ENCODE measurements around the gene IPO4.
A peak's percentile ranks its signal among the peaks of the same experiment; 100 is the strongest.

IPO4 gene

DNA sequence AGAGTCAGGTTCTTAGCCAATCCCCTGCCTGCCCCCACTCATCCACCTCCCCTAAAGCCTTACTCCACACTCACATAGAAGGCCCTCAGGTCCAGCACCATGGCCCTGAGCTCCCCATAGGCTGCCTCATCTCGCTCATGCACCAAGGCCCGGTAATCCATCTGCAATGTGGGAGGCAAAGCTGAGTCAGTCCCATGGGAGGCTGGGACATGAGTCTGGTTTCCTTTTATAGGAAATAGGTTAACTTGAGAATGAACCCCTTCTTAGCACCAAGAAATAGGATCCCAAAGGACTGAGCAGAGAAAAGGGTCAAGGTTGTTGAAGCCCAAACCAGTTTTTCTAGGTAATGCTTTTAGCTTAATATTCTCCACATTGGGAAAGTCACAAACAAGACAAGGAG, 45.1 kb downstream of the IPO4 start:
- WGBS, 2 experiments (ENCODE audit: insufficient coverage in 2 of 2): 100% methylated on average over 2 of the region's 2 CpGs
- no peak overlapping the region for H3K27ac ChIP-seq (ENCODE audit: low read depth, low read length, severe bottlenecking)
- peaks cover 9% of the 10 kb centered on the region for H3K4me1 ChIP-seq (ENCODE audit: control insufficient read depth, insufficient read depth, low read length, poor library complexity, severe bottlenecking)
- peaks cover 31% of the 10 kb centered on the region for H3K36me3 ChIP-seq (ENCODE audit: control insufficient read depth, insufficient read depth, low read length)
- no peak overlapping the region for H3K4me3 ChIP-seq (ENCODE audit: extremely low read depth, insufficient read depth, low read length, poor library complexity, severe bottlenecking)
- no peaks in the 10 kb centered on the region for H3K9me3 ChIP-seq (ENCODE audit: control insufficient read depth, low read length)

DNA sequence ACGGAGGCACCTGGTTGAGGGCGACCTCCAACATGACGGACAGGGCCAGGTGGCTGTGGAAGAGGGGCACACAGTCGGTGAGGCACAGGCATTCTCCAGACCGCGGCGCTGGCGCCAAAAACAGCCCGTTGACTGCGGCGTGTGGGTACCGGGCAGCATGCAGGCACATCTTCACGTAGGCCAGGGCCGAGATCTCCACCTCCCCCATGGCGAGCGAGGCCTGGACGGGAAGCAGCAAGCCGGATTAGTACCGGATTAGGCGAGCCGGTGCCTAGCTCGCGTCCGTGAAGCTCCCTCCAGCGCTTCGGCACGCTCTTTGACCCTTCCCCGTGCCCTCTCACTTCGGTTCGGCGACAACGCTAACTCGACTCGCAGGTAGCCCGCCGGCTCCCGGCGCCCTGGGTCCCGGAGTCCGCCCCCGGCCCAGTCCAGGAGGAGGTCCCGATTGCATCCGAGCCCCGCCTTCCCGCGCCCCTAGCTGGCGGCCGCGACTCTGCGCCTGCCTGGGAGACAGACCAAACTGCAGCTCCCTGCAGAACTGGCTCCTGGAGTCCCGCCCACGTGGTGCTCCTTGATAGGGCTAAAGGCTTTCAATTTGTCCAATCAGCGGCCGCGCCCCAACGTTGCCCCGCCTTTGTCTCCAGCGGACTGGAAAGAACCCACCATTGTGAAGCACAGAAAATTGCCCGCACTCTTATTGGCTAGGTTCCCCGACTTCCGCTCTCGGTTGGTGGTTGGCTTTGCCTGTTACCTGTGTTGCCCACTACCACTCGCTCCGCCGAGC, 47.3 kb downstream of the IPO4 start, which contains the start of gene EMC9:
TSS of gene EMC9 (minus strand) at position 495 of the 784 bp plus-strand sequence. CDS start at position 208, 287 bp downstream.
- 0% methylated on average over 64 to 65 of the region's 65 CpGs for WGBS, 2 experiments (ENCODE audit: insufficient coverage in 2 of 2)
- Histone ChIP-seq H3K9me3 (ENCODE audit: control insufficient read depth, low read length) (no peaks in the 10 kb centered on the region), H3K36me3 (ENCODE audit: control insufficient read depth, insufficient read depth, low read length) (peaks cover 38% of the 10 kb centered on the region), H3K4me1 (ENCODE audit: control insufficient read depth, insufficient read depth, low read length, poor library complexity, severe bottlenecking) (peaks cover 11% of the 10 kb centered on the region), H3K4me3 (ENCODE audit: extremely low read depth, insufficient read depth, low read length, poor library complexity, severe bottlenecking) (peak within 1 kb of the TSS; percentile 73), H3K27ac (ENCODE audit: low read depth, low read length, severe bottlenecking) (peak within 1 kb of the TSS; percentile 82)

DNA sequence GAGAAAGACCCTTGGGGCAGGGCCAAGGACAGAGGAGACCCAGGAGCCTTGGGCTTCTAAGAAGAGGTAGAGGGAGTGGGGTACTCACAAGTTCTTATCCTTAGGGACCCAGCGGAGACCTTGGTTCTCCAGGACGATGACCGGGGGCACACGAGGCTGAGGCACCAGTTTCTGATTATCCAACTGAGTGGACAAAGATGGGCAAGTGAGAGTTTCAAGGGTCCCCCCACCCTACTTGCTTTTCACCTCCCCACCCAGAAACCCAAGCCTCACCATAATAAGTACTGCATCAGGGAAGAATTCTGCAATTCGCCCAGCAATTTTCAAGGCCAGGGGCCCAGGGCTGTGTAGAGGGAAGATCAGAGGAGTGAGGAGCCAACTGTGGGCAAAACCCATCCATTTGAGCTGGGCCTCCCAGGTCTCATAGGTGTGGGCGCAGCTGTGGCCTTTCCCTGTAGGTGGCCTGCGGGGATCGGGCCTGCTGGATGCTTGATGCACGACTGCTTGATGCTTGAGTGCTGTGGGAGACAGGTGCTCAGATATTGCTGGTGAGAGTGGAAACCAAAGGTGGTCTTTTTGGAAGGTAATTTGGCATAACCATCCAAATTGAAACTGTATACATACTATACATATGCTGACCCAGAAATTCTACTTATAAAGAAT, 49.2 kb downstream of the IPO4 start:
- H3K36me3 ChIP-seq (ENCODE audit: control insufficient read depth, insufficient read depth, low read length): peaks cover 35% of the 10 kb centered on the region
- no peak overlapping the region for H3K27ac ChIP-seq (ENCODE audit: low read depth, low read length, severe bottlenecking)
- peaks cover 2% of the 10 kb centered on the region for H3K4me1 ChIP-seq (ENCODE audit: control insufficient read depth, insufficient read depth, low read length, poor library complexity, severe bottlenecking)
- peak overlapping the region; percentile 73 for H3K4me3 ChIP-seq (ENCODE audit: extremely low read depth, insufficient read depth, low read length, poor library complexity, severe bottlenecking)
- 100% methylated on average over 2 of the region's 9 CpGs for WGBS, 2 experiments (ENCODE audit: insufficient coverage in 2 of 2)
- H3K9me3 ChIP-seq (ENCODE audit: control insufficient read depth, low read length): no peaks in the 10 kb centered on the region

DNA sequence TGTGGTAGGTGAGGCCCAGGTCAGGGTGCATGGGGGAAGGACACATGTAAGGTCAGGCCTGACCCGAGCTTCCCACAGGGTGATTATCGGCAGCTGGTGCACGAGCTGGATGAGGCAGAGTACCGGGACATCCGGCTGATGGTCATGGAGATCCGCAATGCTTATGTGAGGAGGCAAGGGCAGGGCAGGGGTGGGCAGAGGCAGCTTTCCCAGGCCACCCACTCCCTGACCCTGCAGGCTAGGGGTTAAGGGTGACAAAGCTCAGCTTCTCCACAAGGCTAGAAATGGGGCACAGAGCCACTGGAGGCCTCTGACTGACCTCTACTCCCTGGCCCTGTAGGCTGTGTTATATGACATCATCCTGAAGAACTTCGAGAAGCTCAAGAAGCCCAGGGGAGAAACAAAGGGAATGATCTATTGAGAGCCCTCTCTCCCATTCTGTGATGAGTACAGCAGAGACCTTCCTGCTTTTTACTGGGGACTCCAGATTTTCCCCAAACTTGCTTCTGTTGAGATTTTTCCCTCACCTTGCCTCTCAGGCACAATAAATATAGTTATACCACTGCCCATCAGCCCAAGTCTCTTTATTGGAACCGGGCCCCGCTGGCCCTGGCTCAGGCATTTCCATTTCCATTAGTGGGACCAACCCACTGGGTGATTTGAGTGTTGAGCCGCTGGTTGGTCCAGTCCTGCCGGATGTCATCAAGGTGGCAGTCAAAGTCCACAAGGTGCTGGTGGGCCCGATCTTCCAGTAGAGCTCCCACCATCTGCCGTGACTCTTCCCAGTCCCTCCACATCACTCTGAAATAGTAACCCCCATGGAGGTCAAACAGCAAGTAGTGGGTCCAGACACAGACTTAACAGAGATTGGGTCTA, 50.0 kb downstream of the IPO4 start:
- no peak overlapping the region for H3K4me3 ChIP-seq (ENCODE audit: extremely low read depth, insufficient read depth, low read length, poor library complexity, severe bottlenecking)
- H3K27ac ChIP-seq (ENCODE audit: low read depth, low read length, severe bottlenecking): no peak overlapping the region
- 95 to 100% methylated on average over 10 to 11 of the region's 13 CpGs for WGBS, 2 experiments (ENCODE audit: insufficient coverage in 2 of 2)
- H3K9me3 ChIP-seq (ENCODE audit: control insufficient read depth, low read length): no peaks in the 10 kb centered on the region
- H3K4me1 ChIP-seq (ENCODE audit: control insufficient read depth, insufficient read depth, low read length, poor library complexity, severe bottlenecking): peaks cover 2% of the 10 kb centered on the region
- peaks cover 28% of the 10 kb centered on the region for H3K36me3 ChIP-seq (ENCODE audit: control insufficient read depth, insufficient read depth, low read length)

DNA sequence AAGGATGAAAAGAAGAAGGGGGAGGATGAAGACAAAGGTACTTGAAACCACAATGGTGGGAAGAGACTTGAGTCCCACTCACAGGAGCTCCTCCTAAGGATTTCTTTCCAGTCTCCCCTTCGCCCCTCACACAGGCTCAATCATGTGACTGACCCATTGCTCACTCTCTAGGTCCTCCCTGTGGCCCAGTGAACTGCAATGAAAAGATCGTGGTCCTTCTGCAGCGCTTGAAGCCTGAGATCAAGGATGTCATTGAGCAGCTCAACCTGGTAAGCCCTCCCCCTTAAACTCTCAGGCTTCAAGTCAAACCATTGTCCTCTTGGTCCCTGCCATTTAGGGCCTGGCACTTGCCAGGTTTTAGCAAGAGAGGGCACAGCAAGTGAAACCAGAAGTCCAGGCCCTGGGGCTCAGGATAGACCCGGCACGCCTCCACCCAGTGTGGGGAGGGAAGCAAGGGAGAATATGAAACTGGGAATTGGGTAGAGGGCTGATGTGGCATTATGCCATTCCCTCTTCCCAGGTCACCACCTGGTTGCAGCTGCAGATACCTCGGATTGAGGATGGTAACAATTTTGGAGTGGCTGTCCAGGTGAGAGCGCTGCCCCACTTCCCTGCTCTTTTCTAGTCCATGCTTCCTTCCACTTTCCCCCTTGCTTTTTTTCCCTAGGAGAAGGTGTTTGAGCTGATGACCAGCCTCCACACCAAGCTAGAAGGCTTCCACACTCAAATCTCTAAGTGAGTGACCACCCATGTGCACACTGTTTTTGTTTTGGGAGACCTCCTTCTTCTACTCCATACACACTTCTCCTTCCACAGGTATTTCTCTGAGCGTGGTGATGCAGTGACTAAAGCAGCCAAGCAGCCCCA, 50.9 kb downstream of the IPO4 start:
- H3K36me3 ChIP-seq (ENCODE audit: control insufficient read depth, insufficient read depth, low read length): peaks cover 22% of the 10 kb centered on the region
- no peak overlapping the region for H3K4me3 ChIP-seq (ENCODE audit: extremely low read depth, insufficient read depth, low read length, poor library complexity, severe bottlenecking)
- WGBS, 2 experiments (ENCODE audit: insufficient coverage in 2 of 2): 83 to 98% methylated on average over 4 to 5 of the region's 8 CpGs

DNA sequence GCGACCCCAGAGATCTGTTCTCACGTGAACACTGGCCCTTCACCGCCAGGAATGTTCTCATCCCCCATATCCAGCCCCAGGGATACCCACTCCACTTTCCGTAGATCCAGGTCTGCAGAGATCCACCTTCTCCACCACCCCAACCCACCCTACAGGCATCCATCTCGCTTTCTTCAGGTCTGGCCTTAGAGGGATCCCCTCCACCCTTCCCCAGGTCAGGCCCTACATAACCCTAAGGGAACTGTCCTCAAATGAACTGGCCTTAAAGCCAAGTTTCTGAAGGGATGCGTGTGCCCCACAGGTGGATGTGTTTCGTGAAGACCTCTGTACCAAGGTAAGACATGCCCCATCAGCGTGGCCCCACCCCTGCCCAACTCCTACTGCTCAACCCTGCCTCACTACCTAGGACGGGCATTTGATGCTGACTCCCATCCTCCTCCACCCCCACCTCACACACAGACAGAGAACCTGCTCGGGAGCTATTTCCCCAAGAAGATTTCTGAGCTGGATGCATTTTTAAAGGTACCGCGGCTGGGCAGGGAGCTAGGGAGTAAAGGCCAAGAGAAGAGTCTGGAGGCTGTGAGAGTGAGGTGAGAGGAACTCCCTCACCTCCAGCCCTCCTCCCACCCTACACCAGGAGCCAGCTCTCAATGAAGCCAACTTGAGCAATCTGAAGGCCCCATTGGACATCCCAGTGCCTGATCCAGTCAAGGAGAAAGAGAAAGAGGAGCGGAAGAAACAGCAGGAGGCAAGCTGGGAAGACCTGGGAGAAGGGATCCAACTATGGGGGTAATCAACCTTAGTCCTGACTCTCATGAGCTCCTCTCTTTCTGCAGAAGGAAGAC, 51.7 kb downstream of the IPO4 start:
- peak overlapping the region; percentile 85 for H3K4me3 ChIP-seq (ENCODE audit: extremely low read depth, insufficient read depth, low read length, poor library complexity, severe bottlenecking)
- H3K4me1 ChIP-seq (ENCODE audit: control insufficient read depth, insufficient read depth, low read length, poor library complexity, severe bottlenecking): peaks cover 2% of the 10 kb centered on the region
- H3K9me3 ChIP-seq (ENCODE audit: control insufficient read depth, low read length): no peaks in the 10 kb centered on the region
- WGBS, 2 experiments (ENCODE audit: insufficient coverage in 2 of 2): 59 to 72% methylated on average over 6 to 7 of the region's 13 CpGs
- H3K27ac ChIP-seq (ENCODE audit: low read depth, low read length, severe bottlenecking): no peak overlapping the region
- H3K36me3 ChIP-seq (ENCODE audit: control insufficient read depth, insufficient read depth, low read length): peaks cover 22% of the 10 kb centered on the region

More for the DNA sequence above, 50.9 kb downstream of the IPO4 start:
- Histone ChIP-seq H3K4me1 (ENCODE audit: control insufficient read depth, insufficient read depth, low read length, poor library complexity, severe bottlenecking) (peaks cover 2% of the 10 kb centered on the region), H3K9me3 (ENCODE audit: control insufficient read depth, low read length) (no peaks in the 10 kb centered on the region), H3K27ac (ENCODE audit: low read depth, low read length, severe bottlenecking) (no peak overlapping the region)

DNA sequence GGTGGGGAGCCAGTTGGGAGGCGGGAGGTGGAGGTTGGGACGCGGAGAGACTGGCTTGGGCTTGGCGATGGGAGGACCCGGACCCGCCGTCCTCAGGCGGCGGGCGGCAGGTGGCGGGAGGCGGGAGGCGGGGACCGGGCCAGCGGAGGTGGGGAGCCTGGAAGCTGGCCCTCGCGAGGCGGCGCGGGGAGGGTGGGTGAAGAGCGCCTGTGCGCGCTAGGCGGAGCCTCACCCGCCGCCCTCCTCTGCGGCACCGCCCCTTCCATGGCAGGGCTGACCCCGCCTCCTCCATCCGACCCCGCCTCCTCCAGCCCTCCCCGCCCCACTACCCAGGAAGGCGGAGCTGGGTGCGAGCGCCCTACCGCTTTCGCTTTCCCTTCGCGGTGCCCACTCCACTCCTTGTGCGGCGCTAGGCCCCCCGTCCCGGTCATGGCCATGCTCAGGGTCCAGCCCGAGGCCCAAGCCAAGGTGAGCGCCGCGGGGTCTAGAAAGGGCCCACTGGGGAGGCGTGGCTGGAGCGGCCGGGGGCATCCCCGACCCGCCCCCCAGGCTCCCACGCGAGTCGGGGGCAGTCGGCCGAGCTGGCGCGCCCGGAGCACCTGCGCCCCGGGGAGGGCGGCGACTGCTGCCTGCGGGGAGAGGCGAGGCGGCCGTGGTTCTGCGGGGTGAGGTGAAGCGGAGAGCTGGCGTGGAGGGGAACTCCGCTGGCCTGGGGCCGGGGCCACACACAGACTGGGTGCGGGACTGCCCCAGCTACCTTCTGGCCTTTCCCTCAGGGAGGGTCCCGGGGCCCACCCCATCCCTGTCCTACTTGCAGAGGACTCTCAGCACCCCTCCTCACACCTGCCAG, 52.6 kb downstream of the IPO4 start, which contains the start of gene PSME1:
TSS of gene PSME1 (plus strand) at position 361 of the 850 bp plus-strand sequence. CDS start at position 430, 69 bp downstream.
- WGBS, 2 experiments (ENCODE audit: insufficient coverage in 2 of 2): 3% methylated on average over 42 to 64 of the region's 75 CpGs
- Histone ChIP-seq H3K9me3 (ENCODE audit: control insufficient read depth, low read length) (no peaks in the 10 kb centered on the region), H3K4me1 (ENCODE audit: control insufficient read depth, insufficient read depth, low read length, poor library complexity, severe bottlenecking) (peaks cover 2% of the 10 kb centered on the region), H3K4me3 (ENCODE audit: extremely low read depth, insufficient read depth, low read length, poor library complexity, severe bottlenecking) (peak within 1 kb of the TSS; percentile 85), H3K36me3 (ENCODE audit: control insufficient read depth, insufficient read depth, low read length) (peaks cover 22% of the 10 kb centered on the region), H3K27ac (ENCODE audit: low read depth, low read length, severe bottlenecking) (no peak within 1 kb of the TSS)

DNA sequence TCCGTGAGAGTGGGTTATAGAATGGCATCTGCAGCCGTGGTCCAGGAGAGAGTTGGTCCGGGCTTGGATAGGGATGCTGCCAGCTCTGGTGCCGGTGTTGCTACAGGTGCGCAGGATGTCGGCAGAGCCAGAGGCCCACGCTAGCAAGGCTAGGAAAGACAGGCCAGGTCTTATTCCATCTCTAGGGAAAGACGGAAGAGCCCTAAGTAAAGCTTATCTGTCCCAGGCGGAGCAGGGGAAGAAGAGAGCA, 53.1 kb downstream of the IPO4 start:
- H3K36me3 ChIP-seq (ENCODE audit: control insufficient read depth, insufficient read depth, low read length): peaks cover 22% of the 10 kb centered on the region
- H3K4me1 ChIP-seq (ENCODE audit: control insufficient read depth, insufficient read depth, low read length, poor library complexity, severe bottlenecking): peaks cover 2% of the 10 kb centered on the region
- H3K27ac ChIP-seq (ENCODE audit: low read depth, low read length, severe bottlenecking): no peak overlapping the region
- H3K4me3 ChIP-seq (ENCODE audit: extremely low read depth, insufficient read depth, low read length, poor library complexity, severe bottlenecking): peak overlapping the region; percentile 85
- WGBS, 2 experiments (ENCODE audit: insufficient coverage in 2 of 2): 12 to 18% methylated on average over 9 of the region's 9 CpGs
- H3K9me3 ChIP-seq (ENCODE audit: control insufficient read depth, low read length): no peaks in the 10 kb centered on the region

DNA sequence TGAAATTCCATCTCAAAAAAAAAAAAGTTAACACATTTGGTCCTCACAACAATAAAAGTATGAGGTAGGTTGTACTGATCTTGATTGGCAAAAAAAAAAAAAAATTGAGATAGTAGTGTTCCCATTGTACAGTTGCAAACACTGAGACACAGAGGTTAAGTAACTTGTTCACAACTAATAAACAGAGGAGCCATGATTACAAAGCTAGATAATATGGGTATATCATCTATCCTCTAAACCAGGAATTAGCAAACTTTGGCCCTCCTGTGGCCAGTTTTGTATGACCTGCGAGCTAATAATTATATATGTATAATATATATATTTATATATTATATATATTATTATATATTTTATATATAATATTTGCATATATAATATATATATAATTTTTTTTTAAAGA, 54.9 kb downstream of the IPO4 start:
- no CpG with 5 or more reads among the region's 1 CpG for WGBS, 2 experiments (ENCODE audit: insufficient coverage in 2 of 2)
- H3K9me3 ChIP-seq (ENCODE audit: control insufficient read depth, low read length): no peaks in the 10 kb centered on the region
- H3K36me3 ChIP-seq (ENCODE audit: control insufficient read depth, insufficient read depth, low read length): peaks cover 12% of the 10 kb centered on the region
- H3K27ac ChIP-seq (ENCODE audit: low read depth, low read length, severe bottlenecking): no peak overlapping the region
- H3K4me3 ChIP-seq (ENCODE audit: extremely low read depth, insufficient read depth, low read length, poor library complexity, severe bottlenecking): no peak overlapping the region
- peaks cover 2% of the 10 kb centered on the region for H3K4me1 ChIP-seq (ENCODE audit: control insufficient read depth, insufficient read depth, low read length, poor library complexity, severe bottlenecking)

All from mesodermal cell (in vitro differentiated cells).